ENCODE results near the gene TAF15.
A peak's percentile ranks its signal among the peaks of the same experiment; 100 is the strongest.

Gene TAF15

DNA sequence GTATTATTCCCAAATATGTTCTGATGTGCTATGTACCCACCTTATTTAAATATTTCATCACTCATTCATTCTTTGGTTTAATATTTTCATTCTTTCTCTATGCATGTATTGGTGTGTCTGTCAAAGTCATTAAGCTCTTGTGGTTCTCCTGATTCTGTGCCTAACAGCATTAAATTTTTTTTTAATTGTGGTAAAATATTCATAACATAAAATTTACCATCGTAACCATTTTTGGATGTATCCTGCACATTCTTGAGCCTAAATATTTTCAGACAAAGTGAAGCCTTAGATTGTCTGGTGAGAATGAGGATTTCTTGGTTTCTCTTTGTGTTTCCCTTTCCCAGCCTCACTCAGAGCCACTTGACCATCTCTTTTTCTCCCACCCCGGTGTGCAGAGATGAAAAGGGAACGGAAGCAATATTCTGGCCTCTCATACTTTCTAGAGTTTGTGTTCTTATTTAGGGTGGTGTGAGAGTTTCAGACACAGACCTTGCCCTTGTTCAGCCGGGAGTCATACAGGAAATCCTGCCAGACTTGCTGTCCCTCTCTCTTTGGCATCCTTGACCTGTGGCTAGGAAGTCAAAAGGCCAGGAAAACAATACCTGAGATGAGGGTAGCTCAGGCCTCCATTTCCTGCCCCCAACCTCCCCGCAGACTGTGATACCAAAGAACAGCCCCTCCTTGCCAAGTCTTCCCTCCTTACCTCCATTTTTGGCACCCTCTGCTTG lies 66.0 kb downstream of the TAF15 start:
- DNase-seq: no peak

DNA sequence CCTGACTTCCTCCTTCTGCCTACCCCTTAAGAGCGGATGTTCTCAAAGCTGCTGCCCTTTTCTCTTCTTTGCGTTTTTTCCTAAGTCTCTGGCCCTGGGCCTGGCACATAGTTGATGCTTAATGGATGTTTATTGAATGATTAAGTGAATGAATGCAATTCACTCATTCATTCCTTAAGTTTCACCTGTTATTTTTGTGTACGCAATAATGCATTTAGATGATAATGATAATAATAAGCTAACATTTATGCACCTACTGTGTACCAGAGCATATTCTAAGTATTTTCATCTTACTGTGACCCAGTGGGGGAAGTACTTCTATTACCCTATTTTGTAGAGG lies 66.5 kb downstream of the TAF15 start:
- no peak for DNase-seq

DNA sequence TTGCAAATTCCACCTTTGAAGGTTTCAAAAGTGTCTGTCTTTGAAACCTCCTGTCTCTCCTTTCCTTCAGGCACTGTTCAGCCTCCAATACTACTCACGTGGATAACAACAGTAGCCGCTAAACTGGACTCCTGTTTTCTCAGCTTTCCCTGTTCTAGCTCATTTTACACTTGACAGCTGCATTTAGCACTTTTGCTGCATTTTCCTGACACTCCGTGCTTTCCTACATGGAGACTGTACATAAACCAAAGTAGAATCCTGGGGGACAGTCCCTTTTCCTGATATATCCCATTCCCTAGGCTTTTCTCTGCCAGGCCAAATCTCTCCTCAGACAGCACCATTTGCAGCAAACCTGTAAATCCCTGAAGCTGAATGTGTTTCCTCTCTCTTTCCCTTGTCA lies 67.2 kb downstream of the TAF15 start:
- no peak for DNase-seq

DNA sequence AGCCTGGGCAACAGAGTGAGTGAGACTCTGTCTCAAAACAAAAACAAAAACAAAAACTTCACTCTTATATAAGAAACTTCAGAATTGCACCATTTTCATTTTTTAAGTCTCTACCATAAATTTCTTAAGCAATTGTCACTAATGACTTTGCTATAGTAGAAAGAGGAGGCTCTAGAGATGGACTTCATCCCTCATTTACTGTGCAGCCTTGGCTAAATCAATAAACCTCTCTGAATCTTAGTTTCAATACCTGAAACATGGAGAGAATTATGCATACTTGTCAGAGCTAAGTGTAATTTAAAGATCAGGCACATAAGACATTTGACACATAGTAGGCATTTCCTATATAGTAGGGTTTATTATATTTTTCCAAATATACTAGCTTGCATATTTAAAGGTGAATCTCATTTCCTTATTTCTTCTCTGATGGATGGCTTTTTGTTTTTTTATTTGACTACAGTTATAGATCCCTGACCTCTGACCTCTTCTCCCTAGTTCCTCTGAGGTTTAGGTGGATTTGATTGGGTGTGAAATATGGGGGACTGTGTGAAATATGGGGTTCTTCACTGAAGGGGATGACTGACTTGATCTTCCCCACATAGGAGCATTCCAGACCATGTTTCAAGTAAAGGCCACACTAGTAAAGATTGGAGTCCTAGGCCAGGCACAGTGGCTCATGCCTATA lies 68.2 kb downstream of the TAF15 start:
- no peak for DNase-seq

DNA sequence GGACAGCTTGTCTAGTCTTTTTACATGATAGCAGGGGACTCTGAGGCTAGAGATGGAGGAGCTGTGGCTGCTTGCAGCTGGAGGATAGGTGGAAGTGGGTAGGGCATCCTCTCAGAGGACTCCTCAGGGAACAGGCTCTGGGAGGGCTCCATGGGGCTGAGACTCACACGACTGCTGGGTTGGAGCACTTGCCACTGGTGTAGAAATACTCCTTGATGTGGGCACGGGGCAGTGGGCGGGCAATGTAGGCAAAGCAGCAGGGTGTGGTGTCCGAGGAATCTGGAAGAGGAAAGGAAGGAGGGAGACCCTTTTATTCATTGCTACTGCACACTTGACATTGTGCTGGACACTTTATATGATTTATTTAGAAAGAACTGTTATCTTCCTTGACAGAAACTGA lies 69.1 kb downstream of the TAF15 start:
- no peak for DNase-seq

DNA sequence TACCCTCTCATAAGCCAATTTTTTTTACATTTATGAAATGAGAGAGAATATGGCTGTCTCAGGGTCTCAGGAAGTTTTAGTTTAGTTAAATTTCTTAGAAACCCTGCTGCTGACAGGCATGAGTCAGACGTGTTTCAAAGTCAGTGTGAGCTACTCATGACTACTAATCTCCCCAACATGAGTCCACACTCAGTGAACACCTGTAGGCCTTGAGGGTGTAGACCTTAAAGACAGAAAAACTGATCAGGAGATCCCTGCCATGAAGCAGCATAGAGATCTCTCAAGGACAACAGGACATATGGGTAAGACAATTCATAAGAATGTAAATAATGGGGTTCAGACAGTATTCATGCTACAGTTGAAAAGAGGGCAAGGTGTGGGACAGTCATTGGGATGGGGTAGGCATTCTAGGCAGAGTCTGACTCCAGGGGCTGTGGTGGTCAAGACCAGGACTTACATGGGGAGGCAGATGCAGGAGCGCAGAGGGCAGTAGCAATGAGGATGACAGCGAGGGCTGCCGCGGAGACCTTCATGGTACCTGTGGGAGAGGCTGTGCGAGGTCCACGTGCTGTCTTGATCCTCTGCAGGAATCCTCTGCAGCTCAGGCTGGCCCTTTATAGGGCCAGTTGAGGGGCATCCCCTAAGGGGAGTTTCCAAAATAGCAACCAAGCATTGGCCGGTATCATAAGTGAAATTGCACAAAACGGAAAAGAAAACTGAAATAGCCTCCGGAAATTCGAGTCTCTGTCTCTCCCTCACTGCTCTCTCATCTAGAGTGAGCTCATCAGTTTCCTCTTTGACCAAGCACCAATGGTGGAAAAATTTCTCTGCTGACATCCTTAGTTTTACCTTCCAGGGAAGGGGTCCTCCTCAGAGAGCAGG lies 70.7 kb downstream of the TAF15 start, which contains the start of gene CCL5:
CCL5 (minus strand) TSS at position 588 of the 882 bp plus-strand sequence.
- DNase-seq: no peak

DNA sequence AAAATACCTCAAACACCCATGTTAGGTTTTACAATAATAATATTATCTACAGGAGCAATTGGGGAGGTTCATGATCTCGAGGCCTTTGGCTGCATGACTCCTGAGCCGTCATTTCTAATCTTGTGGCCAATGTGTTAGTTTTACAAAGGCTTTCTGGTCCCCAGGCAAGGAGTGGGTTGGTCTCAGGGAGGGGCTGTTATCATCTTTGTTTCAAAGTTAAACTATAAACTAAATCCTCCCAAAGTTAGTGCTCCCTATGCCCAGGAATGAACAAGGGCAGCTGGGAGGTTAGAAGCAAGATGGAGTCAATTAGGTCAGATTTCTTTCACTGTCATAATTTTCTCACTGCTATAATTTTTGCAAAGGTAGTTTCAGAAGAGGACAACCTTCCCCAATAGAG lies 80.0 kb downstream of the TAF15 start:
- DNase-seq: no peak

DNA sequence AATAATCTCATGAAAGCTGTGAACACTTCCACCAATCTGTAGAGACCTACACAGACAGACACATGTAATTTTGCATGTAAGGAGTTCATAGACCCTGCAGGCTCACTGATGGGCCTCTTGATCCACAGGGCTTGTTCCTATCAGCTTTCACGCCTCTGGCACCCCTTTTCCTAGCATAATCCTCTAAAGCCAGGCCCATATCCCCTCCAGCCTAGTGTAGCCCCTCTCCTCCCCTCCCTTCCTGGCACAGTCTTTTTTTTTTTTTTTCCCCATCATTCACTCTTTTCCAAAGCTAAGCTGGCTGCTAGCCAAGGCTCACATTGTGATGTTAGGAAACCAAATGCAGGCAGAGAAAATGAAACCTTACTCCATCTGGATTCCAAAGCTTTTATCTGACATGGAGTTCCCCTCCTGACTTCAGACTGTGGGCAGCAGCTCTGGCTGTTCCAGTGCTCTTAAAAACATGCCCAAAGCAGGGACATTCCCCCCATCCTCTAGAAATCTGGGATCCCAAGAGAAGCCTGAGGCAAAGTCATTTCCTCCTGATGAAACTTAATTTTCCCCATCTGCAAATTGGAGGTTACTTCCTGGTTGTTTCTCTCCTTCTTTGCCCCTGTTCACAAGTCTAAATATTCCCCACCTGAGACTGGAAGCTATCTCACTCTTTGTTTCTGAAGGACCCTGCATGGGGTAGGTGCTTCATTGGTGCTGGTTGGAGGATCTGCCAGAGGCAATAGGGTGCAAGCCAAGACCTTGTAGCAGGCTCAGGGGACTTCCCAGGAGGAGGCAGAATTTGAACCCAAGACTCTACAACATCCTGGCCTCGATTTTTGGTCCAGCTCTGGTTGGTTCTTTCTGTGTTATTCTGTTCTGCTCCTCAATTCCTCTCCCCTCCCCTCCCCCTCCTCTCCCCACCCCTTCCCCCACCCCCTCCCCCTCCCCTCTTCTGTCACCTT lies 80.8 kb downstream of the TAF15 start:
- peak; percentile 49 for DNase-seq

DNA sequence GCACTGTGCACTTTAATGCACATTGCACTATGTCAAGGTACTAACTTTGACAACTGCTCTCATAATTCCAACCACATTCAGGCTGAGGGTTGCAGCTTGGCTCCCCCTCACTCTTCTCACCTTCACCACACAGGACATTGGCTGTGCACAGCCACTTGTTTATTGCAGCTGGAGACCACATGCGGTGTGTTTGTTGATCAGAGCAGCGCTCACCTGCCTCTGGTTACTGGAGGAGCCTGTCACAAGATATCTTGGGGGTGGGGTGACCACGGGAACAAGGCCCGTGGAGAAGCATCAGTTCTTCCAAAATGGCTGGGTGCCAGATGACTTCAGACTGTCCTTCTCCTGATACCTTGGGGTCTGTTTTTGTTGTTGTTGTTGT lies 81.5 kb downstream of the TAF15 start:
- DNase-seq: peak; percentile 92

DNA sequence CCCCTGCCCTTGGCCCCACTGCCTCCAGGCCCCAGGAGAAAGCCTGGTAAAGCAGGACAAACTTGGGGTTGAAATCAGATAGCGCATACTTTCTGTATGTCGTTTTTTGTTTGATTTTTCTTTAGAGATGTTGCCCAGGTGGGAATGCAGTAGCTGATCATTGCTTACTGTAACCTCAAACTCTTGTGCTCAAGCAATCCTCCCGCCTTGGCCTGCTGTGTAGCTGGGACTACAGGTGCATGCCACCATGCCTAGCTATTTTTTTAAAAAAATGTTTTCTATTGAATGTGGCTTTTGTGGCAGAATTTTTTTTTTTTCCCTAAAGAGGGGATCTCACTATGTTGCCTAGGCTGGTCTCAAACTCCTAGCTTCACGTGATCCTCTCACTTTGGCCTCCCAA lies 82.0 kb downstream of the TAF15 start:
- no peak for DNase-seq

DNA sequence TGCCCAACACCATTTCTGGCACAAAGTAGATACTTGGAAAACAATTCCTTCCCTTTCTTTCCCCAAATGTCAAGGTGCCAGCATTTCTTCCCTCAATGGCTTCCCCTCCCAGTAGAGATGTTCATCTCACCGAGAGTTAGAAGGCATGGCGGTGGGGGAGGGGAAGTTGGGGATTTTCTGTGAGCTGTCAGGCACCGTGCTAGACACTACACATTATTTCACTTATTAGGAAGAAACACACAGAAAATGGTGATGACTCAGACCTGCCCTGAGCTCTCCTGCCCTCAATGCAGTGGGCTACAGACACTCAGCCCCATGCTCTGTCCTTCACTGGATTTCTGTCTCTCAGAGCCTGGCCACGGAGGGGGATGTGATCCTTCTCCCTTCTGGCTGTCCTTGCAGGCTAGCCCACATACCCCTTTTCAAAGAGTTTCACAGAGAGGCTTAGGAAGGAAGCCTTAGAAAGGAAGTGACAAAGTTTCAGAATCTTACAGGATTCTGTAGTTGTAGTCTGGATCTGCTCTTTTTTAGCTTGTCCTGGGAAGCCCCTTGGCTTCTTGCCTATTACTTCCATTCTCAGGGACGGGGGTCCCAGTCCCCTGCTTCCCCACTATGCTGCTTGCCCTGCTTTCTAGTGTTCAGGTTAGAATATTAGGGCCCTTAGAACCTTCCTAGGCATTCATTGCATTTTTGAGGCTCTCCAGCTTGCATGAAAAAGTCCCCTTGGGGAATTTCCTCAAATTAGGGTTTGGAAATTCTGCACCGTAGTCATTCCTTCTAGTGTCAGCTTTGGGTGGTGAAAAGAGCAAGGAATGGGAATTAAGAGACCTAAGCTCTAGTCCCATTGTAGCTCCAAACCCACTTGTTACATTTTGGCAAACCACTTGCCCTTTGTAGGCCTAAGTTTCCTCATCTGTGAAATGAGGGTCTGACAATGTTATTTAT lies 83.1 kb downstream of the TAF15 start:
- DNase-seq: no peak

DNA sequence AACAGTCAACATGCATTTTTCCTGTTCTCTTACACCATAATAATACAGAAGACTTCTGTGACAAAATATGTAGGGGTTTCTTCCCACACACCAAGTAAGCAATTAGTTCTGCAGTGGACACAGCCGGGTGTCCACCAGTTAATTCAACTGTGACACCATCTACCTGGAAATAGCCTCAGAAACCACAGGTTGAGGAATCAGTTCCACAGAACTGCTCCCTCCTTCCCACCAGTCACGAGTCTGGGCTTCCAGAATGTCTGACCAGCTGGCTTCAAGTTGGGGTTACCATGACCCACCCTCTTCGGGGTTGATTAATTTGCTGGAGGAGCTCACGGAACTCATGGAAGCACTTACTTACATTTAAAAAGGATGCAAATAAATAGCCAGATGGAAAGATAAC lies 84.5 kb downstream of the TAF15 start:
- DNase-seq: no peak

DNA sequence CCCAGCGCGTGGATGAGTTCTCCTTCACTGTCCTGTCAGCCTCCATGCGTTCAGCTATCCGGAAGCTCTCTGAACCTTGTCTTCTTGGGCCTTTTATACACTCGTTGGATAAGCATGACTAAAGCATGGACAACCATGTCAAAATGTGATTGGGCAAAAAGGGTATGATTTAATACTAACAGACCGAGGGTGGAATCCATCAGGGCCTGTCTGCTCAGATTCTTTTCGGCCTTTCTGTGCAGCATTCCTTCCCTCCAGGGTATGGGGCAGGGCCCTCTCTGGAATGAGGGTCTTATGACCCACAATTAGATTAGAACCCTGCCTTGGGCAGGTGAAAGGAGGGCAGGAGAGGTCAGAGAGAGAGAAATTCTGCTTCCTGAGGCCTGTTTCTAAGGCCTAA lies 84.9 kb downstream of the TAF15 start:
- DNase-seq: no peak

DNA sequence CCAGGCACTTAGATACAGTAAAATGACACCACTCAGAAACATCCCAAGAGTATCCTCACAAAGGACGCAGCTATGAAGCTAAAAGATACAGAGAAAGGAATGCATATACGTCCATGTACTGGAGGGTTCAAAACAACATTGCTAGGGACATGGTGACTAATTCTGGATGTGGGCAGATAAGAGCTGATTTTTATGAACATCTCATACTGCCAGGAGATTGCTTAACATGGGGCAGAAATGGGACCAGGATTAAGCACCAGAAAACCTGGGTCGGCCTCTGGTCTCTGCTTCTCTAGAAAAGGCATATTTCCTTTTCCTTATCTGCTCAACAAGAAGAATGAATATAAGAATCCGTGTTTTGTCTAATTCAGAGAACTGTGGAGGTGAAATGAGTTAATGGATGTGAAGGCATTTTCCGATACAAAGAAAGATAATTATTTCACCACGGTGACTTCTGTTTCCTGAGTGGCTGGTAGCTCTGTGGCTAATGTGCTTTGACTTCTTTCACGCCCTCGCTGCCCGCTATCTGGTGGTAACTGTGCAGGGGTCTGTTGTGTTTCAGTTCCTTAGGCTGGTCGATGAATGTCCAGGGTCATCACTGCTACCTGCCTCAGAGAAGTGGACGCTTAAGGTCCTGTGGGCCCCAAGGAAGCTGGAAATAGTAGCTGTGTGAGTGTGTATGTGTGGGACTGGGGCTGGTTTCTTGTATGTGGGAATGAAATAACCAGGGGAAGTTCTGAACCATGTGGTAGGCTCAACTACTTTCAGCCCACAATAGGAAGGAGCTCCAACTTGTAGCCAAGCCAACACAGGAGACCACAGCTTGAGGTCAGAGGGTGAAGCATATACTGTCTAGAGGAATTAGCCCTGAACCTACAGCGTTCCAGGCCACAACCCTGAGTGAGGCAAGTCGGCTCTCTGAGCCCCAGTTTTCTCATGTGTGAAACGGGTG lies 86.6 kb downstream of the TAF15 start:
- no peak for DNase-seq
